A673 (cell line): Measurements from ENCODE around the gene COX5B. TPM values are rescaled to one million over a fixed set of nuclear protein-coding genes. Genes with fewer than 3 reads are reported as not detected.

Experiments used
- BruUV-seq: library from RNA; stranded (reverse); fragments of 400-500 nt; replicated peaks from 2 replicates; lab custom pipeline; 2021; lab: Mats Ljungman, UMichigan
- CTCF ChIA-PET: fragments of 300-600 bp; sonication (Branson Sonifier 250); formaldehyde crosslinking; loops from one replicate; lab custom pipeline; 2022; ENCODE audit warnings: antibody characterized with exemption; lab: Charles Lee
- POLR2A ChIA-PET: fragments of 300-600 bp; sonication (Branson Sonifier 250); formaldehyde crosslinking; loops from one replicate; lab custom pipeline; 2022; ENCODE audit warnings: antibody characterized with exemption; ENCODE audit not compliant: low non-redundant PET; lab: Charles Lee
- DNase-seq: peaks from one replicate; pipeline ENCODE4 v3.0.0-alpha.2; 2015; ENCODE audit warnings: low spot score
- H3K27ac ChIP-seq: fragments of 200-600 bp; sonication (generic); 2 replicates; pipeline ENCODE4 v1.5.1; 2016; ENCODE audit warnings: mixed run types, low read depth, mild to moderate bottlenecking, mixed read lengths, antibody characterized with exemption, low read length; ENCODE audit not compliant: poor library complexity, severe bottlenecking
- H3K27me3 ChIP-seq: fragments of 200-600 bp; sonication (generic); replicated peaks from 2 replicates; pipeline ENCODE4 v1.6.1; 2017; ENCODE audit warnings: mixed run types, low read depth, mild to moderate bottlenecking, mixed read lengths, antibody characterized with exemption, low read length; ENCODE audit not compliant: insufficient read depth, poor library complexity
- H3K36me3 ChIP-seq: fragments of 200-600 bp; sonication (generic); 2 replicates; pipeline ENCODE4 v1.6.1; 2016; ENCODE audit warnings: mixed run types, mild to moderate bottlenecking, mixed read lengths, antibody characterized with exemption, low read length; ENCODE audit not compliant: insufficient read depth, poor library complexity, severe bottlenecking
- H3K4me1 ChIP-seq: fragments of 200-600 bp; sonication (generic); 2 replicates; pipeline ENCODE4 v1.6.1; 2017; ENCODE audit warnings: mixed run types, mild to moderate bottlenecking, mixed read lengths, antibody characterized with exemption, low read length; ENCODE audit not compliant: insufficient read depth, poor library complexity, severe bottlenecking
- H3K4me3 ChIP-seq: fragments of 200-600 bp; sonication (generic); 2 replicates; pipeline ENCODE4 v1.5.1; 2016; ENCODE audit warnings: low read depth, mixed run types, mild to moderate bottlenecking, mixed read lengths, low read length; ENCODE audit not compliant: poor library complexity, severe bottlenecking
- H3K9me3 ChIP-seq: fragments of 200-600 bp; sonication (generic); 2 replicates; pipeline ENCODE4 v1.6.1; 2016; ENCODE audit warnings: mixed run types, low read depth, mild to moderate bottlenecking, mixed read lengths, antibody characterized with exemption, low read length; ENCODE audit not compliant: poor library complexity, severe bottlenecking
- EZH2 ChIP-seq: fragments of 200-600 bp; sonication (generic); IDR thresholded peaks from 2 replicates; pipeline ENCODE4 v1.6.1; 2017; ENCODE audit warnings: borderline replicate concordance, low read depth, mild to moderate bottlenecking, mixed read lengths, antibody characterized with exemption, low read length; ENCODE audit not compliant: poor library complexity, severe bottlenecking
- intact Hi-C: fragments of 100-400 bp; cut with micrococcal nuclease; formaldehyde crosslinking; loops from one replicate; pipeline ENCODE4 v1.10.0; 2022; ENCODE audit not compliant: unreplicated experiment
- total RNA-seq: library from RNA; stranded (reverse); gene quantifications from 2 replicates; pipeline ENCODE4 v1.2.3, GENCODE V29; 2021
- TF ChIP-seq, protein P1 (sequence below): fragments of 300-800, 200-600 bp; sonication (generic); conservative IDR thresholded peaks from 2 replicates; pipeline ENCODE4 v1.5.1; 2017; ENCODE audit warnings: low read depth, mild to moderate bottlenecking, antibody characterized with exemption, low read length, moderate library complexity, mixed read lengths

Gene COX5B
- total RNA-seq, 1 experiment from 2014 or later: 205 TPM

GRCh38 chr2:97656129-97656755 is 10.4 kb downstream of the COX5B start:
- ChIA-PET POLR2A (no interaction called here), CTCF (no interaction called here)
- BruUV-seq: no TSS peak
- H3K4me3 ChIP-seq: no peak overlapping the region
- H3K27me3 ChIP-seq: no peaks in the 10 kb centered on the region
- H3K4me1 ChIP-seq: no peaks in the 10 kb centered on the region
- no peak for DNase-seq
- H3K27ac ChIP-seq: no peak overlapping the region
- H3K36me3 ChIP-seq: peaks cover 5% of the 10 kb centered on the region
- intact Hi-C loops: no loop called here
- H3K9me3 ChIP-seq: peaks cover 6% of the 10 kb centered on the region
- TF ChIP-seq, protein P1, sequence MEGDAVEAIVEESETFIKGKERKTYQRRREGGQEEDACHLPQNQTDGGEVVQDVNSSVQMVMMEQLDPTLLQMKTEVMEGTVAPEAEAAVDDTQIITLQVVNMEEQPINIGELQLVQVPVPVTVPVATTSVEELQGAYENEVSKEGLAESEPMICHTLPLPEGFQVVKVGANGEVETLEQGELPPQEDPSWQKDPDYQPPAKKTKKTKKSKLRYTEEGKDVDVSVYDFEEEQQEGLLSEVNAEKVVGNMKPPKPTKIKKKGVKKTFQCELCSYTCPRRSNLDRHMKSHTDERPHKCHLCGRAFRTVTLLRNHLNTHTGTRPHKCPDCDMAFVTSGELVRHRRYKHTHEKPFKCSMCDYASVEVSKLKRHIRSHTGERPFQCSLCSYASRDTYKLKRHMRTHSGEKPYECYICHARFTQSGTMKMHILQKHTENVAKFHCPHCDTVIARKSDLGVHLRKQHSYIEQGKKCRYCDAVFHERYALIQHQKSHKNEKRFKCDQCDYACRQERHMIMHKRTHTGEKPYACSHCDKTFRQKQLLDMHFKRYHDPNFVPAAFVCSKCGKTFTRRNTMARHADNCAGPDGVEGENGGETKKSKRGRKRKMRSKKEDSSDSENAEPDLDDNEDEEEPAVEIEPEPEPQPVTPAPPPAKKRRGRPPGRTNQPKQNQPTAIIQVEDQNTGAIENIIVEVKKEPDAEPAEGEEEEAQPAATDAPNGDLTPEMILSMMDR: no peak
- TF ChIP-seq EZH2: no peak

DNA sequence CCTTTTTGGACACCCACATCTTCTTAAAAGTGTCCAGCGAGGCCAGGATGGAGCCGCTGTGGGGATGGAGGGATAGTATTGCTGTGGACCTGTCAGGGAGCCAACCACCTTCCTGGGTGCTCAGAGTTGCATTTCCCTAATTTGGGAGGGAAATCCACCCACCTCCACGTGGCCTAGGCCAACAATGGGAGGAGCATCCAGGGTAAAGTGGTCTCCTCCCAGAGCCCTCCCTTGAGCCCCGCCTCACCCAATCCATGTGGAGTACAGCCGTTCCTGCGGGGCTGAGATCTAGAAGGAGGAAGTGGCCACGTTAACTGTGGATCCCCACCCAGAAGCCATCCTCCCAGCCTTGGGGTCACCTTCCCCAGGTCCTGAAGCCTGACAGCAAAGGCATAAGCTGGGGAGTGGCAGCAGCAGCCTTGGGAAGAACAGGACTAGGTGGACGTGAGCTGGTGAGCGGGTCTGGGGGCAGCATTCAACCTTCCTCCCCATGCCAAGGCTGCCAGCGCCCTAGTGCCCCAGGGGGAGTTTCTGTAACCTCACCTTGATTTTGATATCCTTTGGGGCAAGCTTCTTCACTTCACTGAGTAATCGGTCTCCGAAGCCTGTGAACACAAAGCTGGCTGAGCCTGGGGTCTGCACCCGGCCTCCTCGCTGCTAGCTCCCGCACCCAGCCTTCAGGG is 11.2 kb downstream of the COX5B start:
- H3K27ac ChIP-seq: no peak overlapping the region
- POLR2A ChIA-PET: no interaction called here
- no TSS peak for BruUV-seq

GRCh38 chr2:97657986-97658690 is 12.3 kb downstream of the COX5B start:
- Histone ChIP-seq H3K36me3 (peaks cover 5% of the 10 kb centered on the region), H3K27ac (no peak overlapping the region), H3K27me3 (no peaks in the 10 kb centered on the region), H3K9me3 (peaks cover 6% of the 10 kb centered on the region), H3K4me1 (peaks cover 10% of the 10 kb centered on the region), H3K4me3 (no peak overlapping the region)
- ChIA-PET POLR2A (no interaction called here), CTCF (no interaction called here)
- intact Hi-C loops: no loop called here
- no TSS peak for BruUV-seq
- DNase-seq: no peak
- TF ChIP-seq, protein P1: no peak
- TF ChIP-seq EZH2: no peak

More for the DNA sequence above, 11.2 kb downstream of the COX5B start:
- TF ChIP-seq EZH2: no peak
- TF ChIP-seq, protein P1: no peak
- Histone ChIP-seq H3K4me3 (no peak overlapping the region), H3K36me3 (peaks cover 5% of the 10 kb centered on the region), H3K27me3 (no peaks in the 10 kb centered on the region), H3K9me3 (peaks cover 6% of the 10 kb centered on the region), H3K4me1 (peaks cover 6% of the 10 kb centered on the region)
- intact Hi-C loops: no loop called here
- CTCF ChIA-PET: no interaction called here
- no peak for DNase-seq
